PFSK-1 (cell line): Measurements from ENCODE around the gene ARCN1.

Source experiments
- POLR2AphosphoS5 ChIP-seq: IDR thresholded peaks from 2 replicates; pipeline ENCODE4 v1.6.1; 2012; ENCODE audit warnings: low read depth, mild to moderate bottlenecking, control low read depth, low read length, moderate library complexity
- SIN3A ChIP-seq: IDR thresholded peaks from 2 replicates; pipeline ENCODE4 v1.6.1; 2012; ENCODE audit warnings: mild to moderate bottlenecking, low read length, moderate library complexity, borderline replicate concordance; ENCODE audit not compliant: insufficient read depth
- TAF1 ChIP-seq: IDR thresholded peaks from 2 replicates; pipeline ENCODE4 v1.6.1; 2012; ENCODE audit warnings: low read length, control low read depth, borderline replicate concordance; ENCODE audit not compliant: insufficient read depth
- TF ChIP-seq, protein P1 (sequence below), 2 experiments: IDR thresholded peaks; 2 replicates each; pipeline versions ENCODE4 v1.6.1 to v1.8.0; 2011 to 2012; ENCODE audit warnings: low read depth in 2 of 2, low read length in 2 of 2, control low read depth in 1 of 2, inconsistent platforms in 1 of 2, mild to moderate bottlenecking in 1 of 2, moderate library complexity in 1 of 2; ENCODE audit not compliant: insufficient read depth in 1 of 2

DNA sequence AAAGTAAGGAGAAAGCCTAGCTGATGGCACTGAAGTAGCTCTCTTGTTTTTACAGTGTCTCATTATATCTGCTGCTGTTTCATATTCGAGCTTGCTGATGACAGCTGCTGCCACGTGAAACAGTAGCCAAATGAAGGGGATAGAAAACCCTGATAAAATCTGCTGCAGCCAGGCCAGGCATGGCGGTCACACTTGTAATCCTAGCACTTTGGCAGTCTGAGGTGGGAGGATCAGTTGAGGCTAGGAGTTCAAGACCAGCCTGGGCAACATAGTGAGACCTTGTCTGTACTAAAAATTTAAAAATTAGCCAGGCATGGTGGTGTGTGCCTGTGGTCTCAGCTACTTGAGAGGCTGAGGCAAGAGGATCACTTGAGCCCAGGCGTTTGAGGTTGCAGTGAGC is 19.9 kb upstream of the ARCN1 start:
- TF ChIP-seq TAF1 (no peak), POLR2AphosphoS5 (no peak), SIN3A (no peak)
- TF ChIP-seq, protein P1, sequence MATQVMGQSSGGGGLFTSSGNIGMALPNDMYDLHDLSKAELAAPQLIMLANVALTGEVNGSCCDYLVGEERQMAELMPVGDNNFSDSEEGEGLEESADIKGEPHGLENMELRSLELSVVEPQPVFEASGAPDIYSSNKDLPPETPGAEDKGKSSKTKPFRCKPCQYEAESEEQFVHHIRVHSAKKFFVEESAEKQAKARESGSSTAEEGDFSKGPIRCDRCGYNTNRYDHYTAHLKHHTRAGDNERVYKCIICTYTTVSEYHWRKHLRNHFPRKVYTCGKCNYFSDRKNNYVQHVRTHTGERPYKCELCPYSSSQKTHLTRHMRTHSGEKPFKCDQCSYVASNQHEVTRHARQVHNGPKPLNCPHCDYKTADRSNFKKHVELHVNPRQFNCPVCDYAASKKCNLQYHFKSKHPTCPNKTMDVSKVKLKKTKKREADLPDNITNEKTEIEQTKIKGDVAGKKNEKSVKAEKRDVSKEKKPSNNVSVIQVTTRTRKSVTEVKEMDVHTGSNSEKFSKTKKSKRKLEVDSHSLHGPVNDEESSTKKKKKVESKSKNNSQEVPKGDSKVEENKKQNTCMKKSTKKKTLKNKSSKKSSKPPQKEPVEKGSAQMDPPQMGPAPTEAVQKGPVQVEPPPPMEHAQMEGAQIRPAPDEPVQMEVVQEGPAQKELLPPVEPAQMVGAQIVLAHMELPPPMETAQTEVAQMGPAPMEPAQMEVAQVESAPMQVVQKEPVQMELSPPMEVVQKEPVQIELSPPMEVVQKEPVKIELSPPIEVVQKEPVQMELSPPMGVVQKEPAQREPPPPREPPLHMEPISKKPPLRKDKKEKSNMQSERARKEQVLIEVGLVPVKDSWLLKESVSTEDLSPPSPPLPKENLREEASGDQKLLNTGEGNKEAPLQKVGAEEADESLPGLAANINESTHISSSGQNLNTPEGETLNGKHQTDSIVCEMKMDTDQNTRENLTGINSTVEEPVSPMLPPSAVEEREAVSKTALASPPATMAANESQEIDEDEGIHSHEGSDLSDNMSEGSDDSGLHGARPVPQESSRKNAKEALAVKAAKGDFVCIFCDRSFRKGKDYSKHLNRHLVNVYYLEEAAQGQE (IDR thresholded peaks at IDR 0.05; ENCODE audit: insufficient read depth in 1 of 2, low read depth in 2 of 2, low read length in 2 of 2): no peak
